ENCODE data around the gene AP1M1.

Gene AP1M1

DNA sequence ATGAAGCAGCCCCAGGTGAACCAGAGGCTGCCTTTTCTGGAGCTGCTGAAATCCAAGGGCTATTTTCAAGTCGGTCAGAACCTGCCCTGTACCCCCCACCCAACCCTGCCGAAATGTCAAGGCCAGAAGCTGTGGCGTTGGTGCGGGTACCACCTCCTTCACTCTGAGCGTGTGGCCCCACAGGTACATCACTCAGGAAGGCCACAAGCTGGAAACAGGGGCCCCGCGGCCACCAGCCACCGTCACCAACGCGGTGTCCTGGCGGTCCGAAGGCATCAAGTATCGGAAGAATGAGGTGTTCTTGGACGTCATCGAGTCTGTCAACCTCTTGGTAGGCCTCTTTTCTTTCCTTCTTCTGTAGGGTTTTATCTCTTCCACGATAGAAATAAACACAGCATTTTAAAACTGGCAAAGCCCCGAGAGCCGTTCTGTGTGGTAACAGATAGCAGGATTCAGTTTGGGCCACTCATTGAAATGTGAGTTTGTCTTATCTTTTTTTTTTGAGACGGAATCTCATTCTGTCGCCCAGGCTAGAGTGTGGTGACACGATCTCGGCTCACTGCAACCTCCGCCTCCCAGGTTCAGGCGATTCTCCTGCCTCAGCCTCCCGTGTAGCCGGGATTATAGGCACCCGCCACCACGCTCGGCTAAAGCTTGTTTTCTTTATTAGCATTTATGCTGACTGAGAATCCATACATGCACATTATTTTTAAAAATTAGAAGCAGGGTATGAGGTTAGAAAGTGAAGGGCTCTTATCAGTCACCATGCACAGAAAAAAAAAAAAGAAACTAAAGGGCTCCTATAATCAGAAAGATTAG, 11.3 kb downstream of the AP1M1 start:
- no peaks in the 10 kb centered on the region for H3K9me3 Mint-ChIP-seq

DNA sequence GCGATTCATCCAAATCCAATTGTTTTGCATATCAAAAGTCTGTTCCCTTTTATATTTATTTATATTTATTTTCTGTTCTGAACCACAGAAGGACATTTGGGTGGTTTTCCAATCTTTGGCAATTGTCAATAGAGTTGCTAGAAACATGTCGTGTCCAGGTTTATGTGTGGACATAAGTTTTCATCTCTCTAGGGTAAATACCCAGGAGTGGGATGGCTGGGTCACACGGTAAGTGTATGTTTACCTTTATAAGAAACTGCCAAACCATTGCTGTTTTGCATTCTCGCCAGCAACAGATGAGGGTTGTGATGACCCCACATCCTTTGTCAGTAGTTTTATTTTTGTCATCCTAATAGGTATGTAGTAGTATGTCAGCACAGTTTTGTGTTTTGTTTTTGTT, 12.5 kb downstream of the AP1M1 start:
- no peaks in the 10 kb centered on the region for H3K27me3 Mint-ChIP-seq (ENCODE audit: low read depth)
- peaks cover 70% of the 10 kb centered on the region for H3K36me3 Mint-ChIP-seq (ENCODE audit: low read depth)
- H3K27ac Mint-ChIP-seq = no peak overlapping the region
- H3K9me3 Mint-ChIP-seq = no peaks in the 10 kb centered on the region
- peaks cover 15% of the 10 kb centered on the region for H3K4me1 Mint-ChIP-seq (ENCODE audit: low read depth)
- H3K4me3 Mint-ChIP-seq = no peak overlapping the region

More for the DNA sequence above, 11.3 kb downstream of the AP1M1 start:
- H3K4me1 Mint-ChIP-seq (ENCODE audit: low read depth) = peaks cover 15% of the 10 kb centered on the region
- no peaks in the 10 kb centered on the region for H3K27me3 Mint-ChIP-seq (ENCODE audit: low read depth)
- H3K36me3 Mint-ChIP-seq (ENCODE audit: low read depth) = peaks cover 65% of the 10 kb centered on the region
- H3K4me3 Mint-ChIP-seq = no peak overlapping the region
- H3K27ac Mint-ChIP-seq = no peak overlapping the region

DNA sequence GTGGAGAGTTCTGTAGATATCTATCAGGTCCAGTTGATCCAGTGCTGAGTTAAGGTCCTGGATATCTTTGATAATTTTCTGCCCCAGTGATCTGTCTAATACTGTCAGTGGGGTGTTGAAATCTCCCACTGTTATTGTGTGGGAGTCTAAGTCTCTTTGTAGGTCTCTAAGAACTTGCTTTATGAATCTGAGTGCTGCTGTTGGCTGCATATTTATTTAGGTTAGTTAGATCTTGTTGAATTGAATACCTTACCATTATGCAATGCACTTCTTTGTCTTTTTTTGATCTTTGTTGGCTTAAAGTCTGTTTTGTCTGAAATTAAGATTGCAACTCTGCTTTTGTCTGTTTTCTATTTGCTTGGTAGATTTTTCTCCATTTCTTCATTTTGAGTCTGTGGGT, 15.4 kb downstream of the AP1M1 start:
- peaks cover 25% of the 10 kb centered on the region for H3K4me1 Mint-ChIP-seq (ENCODE audit: low read depth)
- H3K27ac Mint-ChIP-seq = no peak overlapping the region
- H3K4me3 Mint-ChIP-seq = no peak overlapping the region

DNA sequence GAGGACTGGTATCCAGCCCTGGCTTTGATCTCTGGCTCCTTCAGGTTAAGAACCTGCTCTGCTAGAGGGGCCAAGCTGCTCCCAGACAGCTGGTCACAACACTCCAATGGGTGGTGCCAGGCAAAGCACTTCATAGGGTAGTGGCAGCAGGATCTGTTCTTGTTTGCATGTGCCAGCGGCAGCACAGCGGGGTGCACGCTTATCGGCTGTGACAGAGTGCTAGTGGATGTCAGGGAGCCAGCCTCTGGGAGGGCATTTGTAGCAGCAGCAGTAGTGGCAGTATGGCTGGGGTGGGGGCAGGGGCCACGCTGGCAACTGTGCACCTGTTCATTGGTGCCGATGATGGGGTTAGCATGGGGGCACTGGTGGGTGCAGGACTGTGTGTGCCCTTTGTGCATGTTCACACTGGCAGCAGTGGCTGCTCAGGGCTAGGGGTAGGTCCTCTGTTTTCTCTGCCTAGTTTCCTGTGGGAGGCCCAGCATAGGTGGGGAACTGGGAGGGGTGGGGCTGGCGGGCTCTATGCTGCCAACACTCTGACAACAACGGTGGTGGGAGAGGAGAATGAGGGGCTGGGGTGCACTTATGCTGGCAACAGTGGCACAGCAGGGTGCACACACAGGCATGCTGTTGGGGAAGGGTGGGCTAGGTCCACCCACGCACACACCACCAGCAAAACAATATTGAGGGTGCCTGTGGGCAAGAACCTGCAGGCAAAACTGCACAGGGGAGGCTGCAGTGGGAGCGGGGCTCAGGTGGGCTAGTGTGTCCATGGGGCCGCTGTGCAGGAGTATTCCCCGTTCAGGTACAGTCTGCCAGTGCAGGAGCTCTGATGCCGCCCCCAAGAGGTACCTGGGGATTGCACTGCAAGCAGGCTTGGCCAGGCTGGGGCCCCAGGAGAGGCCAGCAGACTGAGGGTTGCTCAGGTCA, 19.3 kb downstream of the AP1M1 start:
- Mint-ChIP-seq H3K27me3 (ENCODE audit: low read depth) (no peaks in the 10 kb centered on the region), H3K4me1 (ENCODE audit: low read depth) (peaks cover 22% of the 10 kb centered on the region), H3K27ac (no peak overlapping the region), H3K36me3 (ENCODE audit: low read depth) (peaks cover 80% of the 10 kb centered on the region), H3K4me3 (no peak overlapping the region), H3K9me3 (peaks cover 21% of the 10 kb centered on the region)

More for the DNA sequence above, 15.4 kb downstream of the AP1M1 start:
- Mint-ChIP-seq H3K9me3 (no peaks in the 10 kb centered on the region), H3K27me3 (ENCODE audit: low read depth) (no peaks in the 10 kb centered on the region), H3K36me3 (ENCODE audit: low read depth) (peaks cover 80% of the 10 kb centered on the region)

DNA sequence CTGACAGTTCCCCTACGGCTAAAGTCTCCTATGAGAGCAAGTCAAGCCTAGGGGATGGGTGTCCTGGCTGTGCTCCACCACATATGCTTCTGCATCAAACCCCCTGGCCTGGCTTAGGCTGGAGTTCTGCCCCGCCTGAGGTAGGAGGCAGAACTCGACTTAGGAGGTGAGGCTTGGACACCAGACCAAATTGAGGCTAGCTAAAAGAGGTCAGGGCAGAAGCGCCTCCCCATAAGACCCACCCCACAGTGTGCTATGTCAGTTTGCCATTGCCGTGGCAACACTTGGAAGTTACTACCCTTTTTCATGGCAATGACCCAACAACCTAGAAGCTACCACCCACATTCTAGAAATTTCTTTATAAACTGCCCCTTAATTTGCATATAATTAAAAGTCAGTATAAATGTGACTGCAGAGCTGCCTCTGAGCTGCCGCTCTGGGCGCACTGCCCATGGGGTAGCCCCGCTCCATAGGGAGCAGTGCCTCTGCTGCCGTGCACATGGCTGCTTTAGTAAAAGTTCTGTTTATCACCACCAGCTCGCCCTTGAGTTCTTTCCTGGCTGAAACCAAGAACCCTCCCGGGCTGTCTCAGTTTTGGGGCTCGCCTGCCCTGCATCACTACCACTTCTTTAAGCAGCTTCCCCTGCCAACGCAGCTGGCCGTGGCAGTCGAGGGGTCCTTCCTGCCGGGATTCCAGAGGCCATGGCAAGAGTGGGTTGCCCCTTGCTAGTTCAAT, 20.2 kb downstream of the AP1M1 start:
- Mint-ChIP-seq H3K4me3 (no peak overlapping the region), H3K9me3 (peaks cover 27% of the 10 kb centered on the region), H3K36me3 (ENCODE audit: low read depth) (peaks cover 78% of the 10 kb centered on the region), H3K27ac (no peak overlapping the region), H3K27me3 (ENCODE audit: low read depth) (no peaks in the 10 kb centered on the region), H3K4me1 (ENCODE audit: low read depth) (peaks cover 13% of the 10 kb centered on the region)

DNA sequence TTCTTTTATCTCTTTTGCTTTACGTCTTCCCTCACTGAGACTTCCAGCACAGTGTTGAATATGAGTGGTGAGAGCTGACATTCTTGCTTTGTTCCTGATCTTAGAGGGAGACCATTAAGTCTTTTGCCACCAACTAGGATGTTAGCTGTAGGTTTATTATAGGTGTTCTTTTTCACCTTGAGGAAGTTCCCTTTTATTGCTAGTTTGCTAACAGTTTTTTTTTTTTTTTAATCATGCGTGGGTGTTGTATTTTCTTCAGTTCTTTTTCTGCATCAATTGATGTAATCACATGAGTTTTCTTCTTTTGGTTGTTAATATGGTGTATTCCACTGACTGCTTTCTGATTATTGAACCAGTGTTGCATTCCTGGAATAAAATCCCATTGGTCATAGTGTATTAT, 21.1 kb downstream of the AP1M1 start:
- Mint-ChIP-seq H3K27ac (no peak overlapping the region), H3K9me3 (peaks cover 27% of the 10 kb centered on the region), H3K4me3 (no peak overlapping the region), H3K27me3 (ENCODE audit: low read depth) (no peaks in the 10 kb centered on the region), H3K36me3 (ENCODE audit: low read depth) (peaks cover 74% of the 10 kb centered on the region), H3K4me1 (ENCODE audit: low read depth) (peaks cover 11% of the 10 kb centered on the region)

DNA sequence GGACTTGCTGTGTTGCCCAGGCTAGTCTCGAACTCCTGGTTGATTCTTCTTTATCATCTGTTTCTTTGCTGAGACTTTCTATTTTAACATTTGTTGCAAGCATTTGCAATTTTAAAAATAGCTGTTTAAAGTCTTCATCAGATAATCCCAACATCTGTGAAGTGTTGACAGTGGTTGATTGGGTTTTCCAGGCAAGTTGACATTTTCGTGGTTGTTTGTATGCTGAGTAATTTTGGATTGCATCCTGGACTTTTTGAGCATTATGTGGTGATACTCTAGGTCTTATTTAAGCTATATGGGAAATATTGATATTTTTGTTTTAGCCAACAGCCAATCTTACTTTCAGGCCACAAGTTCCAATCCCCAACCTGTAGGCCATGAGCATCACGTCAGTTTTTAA, 25.1 kb downstream of the AP1M1 start:
- Mint-ChIP-seq H3K27ac (no peak overlapping the region), H3K9me3 (peaks cover 27% of the 10 kb centered on the region), H3K4me1 (ENCODE audit: low read depth) (no peaks in the 10 kb centered on the region), H3K4me3 (no peak overlapping the region), H3K36me3 (ENCODE audit: low read depth) (peaks cover 49% of the 10 kb centered on the region), H3K27me3 (ENCODE audit: low read depth) (no peaks in the 10 kb centered on the region)

DNA sequence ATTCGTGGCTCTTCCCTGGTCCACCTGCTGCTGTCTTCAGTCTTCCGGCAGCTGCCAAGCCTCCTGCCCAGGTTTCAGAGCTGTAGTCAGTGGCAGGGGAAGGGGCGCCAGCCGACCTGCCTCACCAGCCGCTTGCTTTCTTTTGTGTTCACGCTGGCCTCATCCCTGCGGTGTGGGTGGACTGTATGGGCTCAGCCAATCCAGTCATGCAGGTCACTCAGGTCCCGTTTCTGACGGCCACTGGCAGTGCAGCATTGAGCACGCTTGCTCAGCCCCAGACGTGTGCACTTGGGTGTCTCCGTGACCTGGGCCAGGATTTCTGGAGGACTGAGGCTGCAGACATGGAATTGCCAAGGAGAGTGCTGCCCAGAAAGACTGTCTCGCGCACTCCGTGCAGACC, 26.0 kb downstream of the AP1M1 start:
- Mint-ChIP-seq H3K4me3 (no peak overlapping the region), H3K27ac (no peak overlapping the region), H3K27me3 (ENCODE audit: low read depth) (no peaks in the 10 kb centered on the region), H3K36me3 (ENCODE audit: low read depth) (peaks cover 40% of the 10 kb centered on the region), H3K4me1 (ENCODE audit: low read depth) (no peaks in the 10 kb centered on the region), H3K9me3 (peaks cover 27% of the 10 kb centered on the region)

DNA sequence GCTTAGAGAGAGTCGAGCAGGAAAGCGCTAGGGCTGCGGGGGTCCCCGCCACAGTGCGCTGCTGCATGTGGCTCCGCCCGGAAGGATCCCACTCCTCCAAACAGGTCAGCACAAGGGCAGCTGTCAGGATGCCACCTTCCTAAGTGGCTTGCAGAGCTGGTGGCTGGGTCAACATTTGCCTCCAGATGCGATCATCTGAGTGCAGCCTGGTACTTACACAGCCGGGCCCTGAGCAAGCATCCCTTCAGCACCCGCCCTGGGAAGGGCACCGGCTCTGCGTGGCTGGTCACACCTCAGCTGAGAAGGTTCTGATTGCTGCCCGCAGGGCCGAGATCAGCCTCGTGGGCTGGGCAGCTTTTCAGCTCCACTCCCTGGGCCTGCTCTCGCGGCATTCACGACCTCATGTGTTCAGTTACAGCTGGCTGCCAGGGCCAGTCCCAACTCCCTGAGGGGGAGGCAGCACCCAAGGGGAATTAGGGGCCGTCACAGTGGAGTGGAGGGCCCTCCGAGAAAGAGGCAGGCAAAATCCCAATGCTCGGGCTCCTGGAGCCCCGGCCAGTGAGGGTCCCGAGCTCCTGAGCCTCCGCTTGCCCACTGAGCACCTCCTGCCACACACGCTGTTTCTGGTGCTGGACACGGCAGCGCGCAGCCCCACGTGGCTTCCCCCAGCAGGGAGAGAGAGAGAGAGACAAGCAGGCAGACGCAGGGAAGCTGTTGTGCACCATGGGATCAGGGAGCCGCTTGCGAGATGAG, 26.8 kb downstream of the AP1M1 start:
- Mint-ChIP-seq H3K4me1 (ENCODE audit: low read depth) (no peaks in the 10 kb centered on the region), H3K9me3 (peaks cover 22% of the 10 kb centered on the region), H3K4me3 (no peak overlapping the region), H3K27me3 (ENCODE audit: low read depth) (no peaks in the 10 kb centered on the region), H3K36me3 (ENCODE audit: low read depth) (peaks cover 36% of the 10 kb centered on the region), H3K27ac (no peak overlapping the region)

DNA sequence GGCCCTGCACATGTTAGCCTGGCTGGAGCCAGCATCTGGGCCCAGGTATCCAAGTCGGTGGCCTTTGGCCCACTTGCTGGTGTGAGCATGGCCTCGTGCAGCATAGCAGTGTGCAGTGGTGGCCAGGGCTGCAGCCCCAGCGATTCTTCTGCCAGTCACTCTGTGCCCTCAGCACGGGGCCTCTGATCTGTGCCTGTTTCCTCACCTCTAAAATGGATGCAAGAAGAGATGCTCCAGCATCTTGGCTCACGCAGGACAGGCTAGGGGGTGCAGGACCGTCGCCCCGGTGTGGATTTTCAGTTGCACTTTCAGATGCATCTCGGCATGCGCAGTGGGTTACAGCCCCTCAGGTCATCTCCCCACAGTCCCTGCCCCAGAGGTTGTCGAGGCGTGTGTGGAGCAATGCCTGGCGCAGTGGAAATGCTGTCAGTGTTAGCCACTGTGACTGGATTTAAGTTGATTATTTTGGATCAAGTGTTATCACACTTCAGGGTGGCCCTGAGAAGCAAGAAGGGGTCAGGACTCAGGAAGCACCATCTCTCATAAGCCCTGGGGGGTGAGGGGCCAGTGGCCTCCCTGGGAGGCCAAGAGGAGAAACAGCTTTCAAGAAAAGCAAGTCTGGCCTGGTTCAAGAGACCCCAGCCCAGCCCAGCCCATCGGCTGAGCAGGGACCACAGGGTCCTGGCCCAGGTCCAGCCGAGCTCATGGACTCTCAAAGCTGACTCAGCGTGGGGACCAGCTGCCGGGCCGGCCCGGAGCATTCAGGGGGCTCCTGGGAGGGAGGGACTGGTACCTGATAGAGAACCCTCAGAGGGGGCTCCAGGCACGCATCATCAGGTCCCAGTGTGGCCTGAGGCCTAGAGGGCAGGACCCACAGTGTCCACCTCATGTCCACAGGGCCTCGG, 27.8 kb downstream of the AP1M1 start:
- Mint-ChIP-seq H3K27ac (no peak overlapping the region), H3K4me1 (ENCODE audit: low read depth) (no peaks in the 10 kb centered on the region), H3K4me3 (no peak overlapping the region), H3K36me3 (ENCODE audit: low read depth) (peaks cover 30% of the 10 kb centered on the region), H3K27me3 (ENCODE audit: low read depth) (no peaks in the 10 kb centered on the region), H3K9me3 (peaks cover 12% of the 10 kb centered on the region)

DNA sequence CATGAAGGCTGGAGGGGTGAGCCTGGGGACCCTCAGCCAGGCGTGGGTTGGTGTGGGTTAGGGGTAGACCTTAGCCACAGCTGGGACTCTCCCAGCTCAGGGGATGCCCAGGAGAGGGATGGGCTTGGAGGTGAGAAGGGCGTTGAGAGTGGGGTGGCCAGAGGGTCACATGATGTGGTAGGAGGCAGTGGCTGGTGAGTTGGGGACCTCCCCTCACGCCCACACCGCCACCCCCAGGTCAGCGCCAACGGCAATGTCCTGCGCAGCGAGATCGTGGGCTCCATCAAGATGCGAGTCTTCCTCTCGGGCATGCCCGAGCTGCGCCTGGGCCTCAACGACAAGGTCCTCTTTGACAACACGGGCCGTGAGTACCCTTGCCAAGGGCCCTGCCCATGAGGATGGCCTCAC, 28.5 kb downstream of the AP1M1 start:
- Mint-ChIP-seq H3K36me3 (ENCODE audit: low read depth) (peaks cover 25% of the 10 kb centered on the region), H3K27ac (no peak overlapping the region)

DNA sequence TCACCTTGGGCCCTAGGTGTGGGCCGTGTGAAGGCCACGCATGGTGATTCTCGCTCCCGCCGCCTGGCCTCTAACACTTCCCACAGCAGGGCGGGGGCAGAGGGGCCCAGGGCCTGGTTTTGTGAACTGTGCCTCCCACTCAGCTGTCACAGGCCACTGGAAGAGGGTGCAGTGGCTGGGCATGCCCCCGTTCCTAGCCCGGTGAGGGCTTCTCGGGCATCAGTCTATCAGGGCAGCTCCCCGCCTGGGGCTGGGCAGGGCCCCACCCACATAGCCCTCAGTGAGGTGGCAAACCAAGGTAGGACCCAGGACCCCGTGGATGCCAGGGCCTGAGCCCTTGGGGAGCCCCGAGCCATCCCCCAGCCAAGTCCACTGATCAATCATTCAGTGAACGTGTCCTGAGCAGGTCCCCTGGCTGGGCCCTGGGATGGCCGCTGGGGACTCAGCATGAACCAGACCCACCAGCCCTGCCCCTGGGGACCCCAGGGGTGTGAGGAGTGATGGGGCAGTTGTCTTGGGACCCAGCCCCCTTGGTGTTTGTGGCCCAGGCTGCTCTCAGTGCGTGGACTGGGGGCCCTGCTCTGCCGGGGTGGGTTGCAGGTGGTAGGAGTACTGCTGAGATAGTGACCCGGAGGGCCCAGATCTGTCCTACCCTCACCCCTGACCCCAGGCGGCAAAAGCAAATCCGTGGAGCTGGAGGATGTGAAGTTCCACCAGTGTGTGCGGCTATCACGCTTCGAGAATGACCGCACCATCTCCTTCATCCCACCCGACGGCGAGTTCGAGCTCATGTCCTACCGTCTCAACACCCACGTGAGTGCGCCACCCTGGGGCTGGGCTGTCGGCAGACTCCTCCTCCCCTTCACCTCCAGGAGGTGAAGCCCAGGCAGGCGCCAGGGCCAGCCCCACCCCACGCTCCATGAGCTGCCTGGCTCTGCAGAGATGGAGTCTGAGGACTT, 29.4 kb downstream of the AP1M1 start:
- no peak overlapping the region for H3K27ac Mint-ChIP-seq
- no peak overlapping the region for H3K4me3 Mint-ChIP-seq
- H3K4me1 Mint-ChIP-seq (ENCODE audit: low read depth) = no peaks in the 10 kb centered on the region
- peaks cover 6% of the 10 kb centered on the region for H3K9me3 Mint-ChIP-seq
- H3K36me3 Mint-ChIP-seq (ENCODE audit: low read depth) = peaks cover 19% of the 10 kb centered on the region
- H3K27me3 Mint-ChIP-seq (ENCODE audit: low read depth) = no peaks in the 10 kb centered on the region

More for the DNA sequence above, 28.5 kb downstream of the AP1M1 start:
- H3K27me3 Mint-ChIP-seq (ENCODE audit: low read depth) = no peaks in the 10 kb centered on the region
- H3K4me3 Mint-ChIP-seq = no peak overlapping the region
- H3K9me3 Mint-ChIP-seq = peaks cover 6% of the 10 kb centered on the region
- H3K4me1 Mint-ChIP-seq (ENCODE audit: low read depth) = no peaks in the 10 kb centered on the region
